GM19463 (cell line): ENCODE data around the gene PRKACA.

Experiments used
- ATAC-seq: cut with Tn5 transposase; IDR thresholded peaks from one replicate; pipeline ENCODE4 v1.9.1; 2021; ENCODE audit warnings: mild to moderate bottlenecking, moderate library complexity; ENCODE audit not compliant: unreplicated experiment

PRKACA gene

DNA sequence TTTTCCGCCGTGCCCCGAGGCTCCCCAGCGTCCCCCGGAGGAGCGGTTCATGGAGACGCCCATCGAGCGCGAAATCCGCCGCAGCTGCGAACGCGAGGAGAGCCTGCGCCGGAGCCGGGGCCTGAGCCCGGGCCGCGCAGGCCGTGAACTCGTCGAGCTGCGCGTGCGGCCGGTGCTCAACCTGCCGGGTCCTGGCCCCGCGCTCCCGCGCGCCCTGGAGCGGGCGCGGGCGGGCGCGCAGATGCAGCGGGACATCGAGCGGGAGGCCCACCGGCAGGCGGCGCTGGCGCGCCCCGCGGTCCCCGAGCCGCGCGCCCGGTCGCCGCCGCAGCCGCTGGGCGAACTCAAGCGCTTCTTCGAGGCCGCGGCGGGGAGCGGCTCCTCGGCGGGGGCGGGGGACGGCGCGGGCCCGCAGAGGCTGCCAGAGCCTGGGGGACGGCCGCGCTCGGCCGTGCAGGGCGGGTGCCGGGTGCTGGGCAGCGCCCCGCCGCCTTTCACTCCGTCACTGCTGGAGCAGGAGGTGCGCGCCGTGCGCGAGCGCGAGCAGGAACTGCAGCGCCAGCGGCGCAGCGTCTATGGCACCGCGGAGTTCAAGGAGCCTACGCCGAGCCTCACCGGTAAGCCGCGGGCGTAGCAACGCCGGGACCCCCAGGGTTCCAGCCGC, 44.2 kb downstream of the PRKACA start:
- ATAC-seq, result peak; percentile 54

DNA sequence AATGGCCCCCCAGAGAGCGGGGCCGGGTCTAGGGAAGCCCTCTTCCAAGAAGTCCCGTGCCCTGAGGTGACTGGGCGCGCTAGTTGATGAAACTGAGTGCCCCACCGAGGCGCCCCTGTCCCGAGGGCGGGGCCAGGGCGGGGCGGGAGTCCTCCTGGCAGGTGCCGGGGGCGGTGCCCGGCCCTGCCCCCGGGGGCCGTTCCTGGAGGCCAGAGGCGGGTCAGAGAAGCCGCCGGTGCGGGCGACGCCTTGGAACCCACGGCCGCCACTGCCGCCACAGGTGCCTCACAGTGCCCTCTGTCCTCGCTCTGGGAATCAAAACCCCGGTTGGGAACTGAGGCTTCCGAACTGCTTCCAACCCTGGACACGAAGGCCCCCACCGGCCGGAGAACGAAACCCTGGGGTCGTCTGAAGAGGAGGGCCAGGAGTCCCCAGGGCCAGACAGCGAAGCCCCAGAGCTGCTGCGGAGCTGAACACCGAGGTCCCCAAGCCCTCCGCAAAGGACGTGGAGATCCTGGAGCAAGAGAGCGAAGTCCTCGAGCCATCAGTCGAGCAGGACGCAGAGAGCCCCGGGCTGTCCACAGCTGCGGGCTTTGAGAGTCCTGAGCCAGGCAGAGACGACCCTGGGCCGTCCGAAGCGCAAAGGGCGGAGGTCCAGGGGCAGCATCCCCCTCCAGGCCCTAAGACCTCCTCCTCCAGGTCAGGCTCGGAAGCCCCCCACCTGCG, 44.9 kb downstream of the PRKACA start, which contains the start of gene MISP3:
MISP3 (plus strand) TSS at position 252 of the 726 bp plus-strand sequence. CDS start 524 bp downstream, outside the sequence.
- ATAC-seq, result peak; percentile 23

DNA sequence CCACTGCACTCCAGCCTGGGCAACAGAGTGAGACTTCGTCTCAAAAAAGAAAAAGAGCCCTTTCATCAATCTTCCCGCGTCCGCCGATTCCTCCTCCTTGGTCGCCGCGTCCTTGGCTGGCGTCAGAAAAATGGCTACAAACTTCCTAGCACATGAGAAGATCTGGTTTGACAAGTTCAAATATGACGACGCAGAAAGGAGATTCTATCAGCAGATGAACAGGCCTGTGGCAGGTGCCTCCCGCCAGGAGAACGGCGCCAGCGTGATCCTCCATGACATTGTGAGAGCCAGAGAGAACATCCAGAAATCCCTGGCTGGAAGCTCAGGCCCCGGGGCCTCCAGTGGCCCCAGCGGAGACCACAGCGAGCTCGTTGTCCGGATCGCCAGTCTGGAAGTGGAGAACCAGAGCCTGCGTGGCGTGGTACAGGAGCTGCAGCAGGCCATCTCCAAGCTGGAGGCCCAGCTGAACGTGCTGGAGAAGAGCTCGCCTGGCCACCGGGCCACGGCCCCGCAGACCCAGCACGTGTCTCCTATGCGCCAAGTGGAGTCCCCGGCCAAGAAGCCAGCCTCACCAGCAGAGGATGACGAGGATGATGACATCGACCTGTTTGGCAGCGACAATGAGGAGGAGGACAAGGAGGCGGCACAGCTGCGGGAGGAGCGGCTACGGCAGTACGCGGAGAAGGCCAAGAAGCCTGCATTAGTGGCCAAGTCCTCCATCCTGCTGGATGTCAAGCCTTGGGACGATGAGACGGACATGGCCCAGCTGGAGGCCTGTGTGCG, 47.1 kb downstream of the PRKACA start:
- ATAC-seq, result no peak

DNA sequence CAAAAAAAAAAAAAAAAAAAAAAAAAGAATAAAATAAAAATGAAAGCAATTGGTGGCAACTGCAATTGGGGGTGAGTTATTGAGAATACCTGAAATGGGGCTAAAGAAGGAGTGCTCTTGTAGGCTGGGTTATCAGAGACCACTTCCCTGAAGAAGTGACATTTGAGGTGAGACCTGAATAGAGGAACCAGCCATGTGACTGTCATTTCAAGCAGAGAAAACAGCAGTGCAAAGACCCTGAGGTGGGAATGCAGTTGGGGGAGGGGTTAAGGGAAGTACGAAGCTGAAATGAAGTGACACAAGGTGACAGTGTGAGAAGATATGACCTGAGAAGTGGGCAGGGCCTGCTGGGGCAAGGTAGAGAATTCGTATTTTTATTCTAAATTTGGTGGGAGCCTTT, 51.4 kb downstream of the PRKACA start:
- no peak for ATAC-seq

DNA sequence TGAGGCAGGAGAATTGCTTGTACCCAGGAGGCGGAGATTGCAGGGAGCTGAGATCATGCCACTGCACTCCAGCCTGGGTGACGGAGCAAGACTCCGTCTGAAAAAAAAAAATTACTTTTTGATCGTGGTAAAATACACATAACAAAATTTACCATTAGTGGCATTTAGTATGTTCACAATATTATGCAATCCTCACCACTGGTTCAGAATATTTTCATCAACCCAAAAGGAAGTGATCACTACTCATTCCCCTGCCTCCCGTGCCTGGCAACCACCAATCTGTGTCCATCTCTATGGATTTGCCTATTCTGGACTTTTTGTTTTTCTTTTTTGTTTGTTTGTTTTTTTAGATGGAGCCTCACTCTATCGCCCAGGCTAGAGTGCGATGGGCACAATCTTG, 54.5 kb downstream of the PRKACA start:
- ATAC-seq, result no peak

DNA sequence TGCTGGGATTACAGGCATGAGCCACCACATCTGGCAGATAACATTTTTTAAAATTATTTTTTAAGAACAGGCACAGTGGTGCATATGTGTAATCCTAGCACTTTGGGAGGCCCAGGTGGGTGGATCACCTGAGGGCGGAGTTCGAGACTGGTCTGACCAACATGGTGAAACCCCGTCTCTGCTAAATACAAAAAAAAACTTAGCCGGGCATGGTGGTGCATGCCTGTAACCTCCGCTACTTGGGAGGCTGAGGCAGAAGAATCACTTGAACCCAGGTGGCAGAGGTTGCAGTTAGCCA, 55.1 kb downstream of the PRKACA start:
- ATAC-seq, result no peak

DNA sequence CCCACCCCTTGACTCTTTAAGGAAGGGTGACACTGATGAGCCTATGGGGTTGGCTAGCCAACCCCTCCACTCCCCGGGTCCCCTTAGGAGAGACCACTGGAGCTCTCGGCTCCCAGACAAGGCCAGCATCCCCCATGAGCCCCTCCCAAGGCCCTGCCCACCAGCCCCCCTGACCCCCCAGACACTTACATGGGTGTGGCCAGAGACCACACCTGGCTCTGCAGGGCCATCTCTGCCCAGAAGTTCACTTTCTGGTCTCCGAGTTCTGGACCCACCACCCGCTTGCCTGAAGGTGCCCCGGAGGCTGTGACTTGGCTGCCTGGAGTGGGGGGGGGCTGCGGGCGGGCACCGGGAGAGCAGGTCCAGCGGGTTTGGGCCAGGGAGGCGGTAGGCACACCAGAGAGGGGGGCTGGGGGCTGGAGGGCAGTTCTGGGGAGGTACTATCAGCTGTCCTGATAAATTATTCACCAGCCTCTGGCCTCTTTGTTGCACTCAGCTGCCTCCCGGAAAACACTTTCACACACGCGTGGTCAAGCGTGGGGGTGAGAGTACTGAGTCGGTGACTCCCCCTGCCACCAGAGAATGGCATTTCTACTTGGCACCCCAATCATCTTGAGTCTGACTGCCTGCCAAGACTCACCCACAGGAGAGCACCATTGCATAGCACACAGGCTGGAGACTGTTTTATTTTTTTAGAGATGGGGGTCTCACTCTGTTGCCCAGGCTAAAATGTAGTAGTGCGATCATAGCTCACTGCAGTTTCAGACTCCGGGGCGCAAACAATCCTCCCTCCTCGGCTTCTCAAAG, 55.6 kb downstream of the PRKACA start, which contains the start of gene PALM3:
PALM3 (minus strand) TSS at position 326 of the 807 bp plus-strand sequence; CDS start at position 230, 96 bp downstream.
- no peak for ATAC-seq

DNA sequence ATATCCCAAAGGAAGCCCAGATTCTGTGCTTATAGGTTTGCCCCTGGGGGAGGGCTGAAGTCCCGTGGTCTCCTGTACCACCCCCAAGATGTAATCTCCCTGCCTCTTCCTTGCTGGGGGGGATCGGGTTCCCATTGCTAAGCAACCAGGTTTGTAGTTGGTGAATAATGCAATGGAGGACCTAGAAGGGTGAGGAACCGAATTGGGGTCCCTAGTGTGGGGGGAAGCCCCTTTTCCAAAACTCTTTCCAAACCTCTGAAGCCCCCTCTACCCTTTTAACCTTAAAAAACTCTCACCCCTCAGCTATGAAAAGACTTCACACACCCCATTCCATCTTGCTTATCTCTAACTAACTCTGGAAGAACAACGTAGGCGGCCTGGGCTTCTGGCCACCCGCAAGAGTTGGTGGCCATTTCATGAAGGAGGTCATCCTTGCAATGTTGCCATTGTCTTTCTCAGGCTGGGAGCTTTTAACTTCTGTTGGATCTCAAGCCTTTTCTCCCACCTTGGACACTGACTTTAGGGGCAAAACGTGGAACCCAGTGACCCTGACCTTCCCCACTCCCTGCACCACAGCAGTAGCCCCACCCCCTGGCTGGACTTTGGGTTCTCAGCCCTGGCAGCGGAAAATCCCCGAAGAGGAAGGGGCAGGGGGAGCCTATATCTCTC, 56.3 kb downstream of the PRKACA start:
- no peak for ATAC-seq

DNA sequence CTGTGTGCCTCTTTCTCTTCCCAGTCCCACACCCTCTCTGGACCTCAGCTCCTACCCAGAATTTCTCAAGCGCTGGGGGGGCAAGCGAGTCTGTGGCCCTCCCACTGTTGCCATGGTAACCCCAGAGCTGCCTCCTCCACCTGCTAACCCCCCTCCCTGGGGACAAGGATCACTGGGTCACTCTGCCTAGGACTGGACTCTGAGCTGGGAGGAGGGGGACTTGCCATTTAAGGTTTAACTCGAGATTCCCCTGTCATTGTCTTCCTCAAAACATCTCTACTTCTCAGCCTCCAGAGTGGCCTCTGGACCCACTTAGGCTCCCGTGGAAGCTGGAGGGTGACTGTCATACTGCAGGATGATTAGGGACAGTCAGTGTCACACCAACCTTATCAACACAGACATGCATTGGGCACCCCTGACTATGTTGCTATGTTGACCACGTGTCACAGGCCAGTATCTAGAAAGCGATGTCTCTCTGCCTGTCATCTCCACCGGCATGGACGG, 57.9 kb downstream of the PRKACA start:
- no peak for ATAC-seq

DNA sequence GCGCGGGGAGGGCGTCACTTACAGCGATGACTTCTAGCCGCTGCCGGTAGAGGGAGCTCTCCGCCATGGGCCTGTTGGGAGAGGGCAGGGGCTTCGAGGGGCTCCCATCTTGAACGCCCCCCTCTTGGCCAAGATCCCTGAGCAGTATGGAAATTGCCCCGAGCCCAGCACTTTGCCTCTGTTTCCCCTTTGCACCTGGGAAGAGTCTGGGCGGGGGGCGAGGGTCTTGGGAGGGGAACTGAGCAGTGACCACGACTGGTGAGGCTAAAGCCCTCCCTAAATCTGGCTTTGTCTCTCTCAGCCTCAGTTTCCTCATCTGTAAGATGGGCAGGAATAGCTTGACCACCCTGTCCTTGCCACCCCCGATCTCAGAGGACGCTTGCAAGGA, 58.5 kb downstream of the PRKACA start:
- no peak for ATAC-seq

DNA sequence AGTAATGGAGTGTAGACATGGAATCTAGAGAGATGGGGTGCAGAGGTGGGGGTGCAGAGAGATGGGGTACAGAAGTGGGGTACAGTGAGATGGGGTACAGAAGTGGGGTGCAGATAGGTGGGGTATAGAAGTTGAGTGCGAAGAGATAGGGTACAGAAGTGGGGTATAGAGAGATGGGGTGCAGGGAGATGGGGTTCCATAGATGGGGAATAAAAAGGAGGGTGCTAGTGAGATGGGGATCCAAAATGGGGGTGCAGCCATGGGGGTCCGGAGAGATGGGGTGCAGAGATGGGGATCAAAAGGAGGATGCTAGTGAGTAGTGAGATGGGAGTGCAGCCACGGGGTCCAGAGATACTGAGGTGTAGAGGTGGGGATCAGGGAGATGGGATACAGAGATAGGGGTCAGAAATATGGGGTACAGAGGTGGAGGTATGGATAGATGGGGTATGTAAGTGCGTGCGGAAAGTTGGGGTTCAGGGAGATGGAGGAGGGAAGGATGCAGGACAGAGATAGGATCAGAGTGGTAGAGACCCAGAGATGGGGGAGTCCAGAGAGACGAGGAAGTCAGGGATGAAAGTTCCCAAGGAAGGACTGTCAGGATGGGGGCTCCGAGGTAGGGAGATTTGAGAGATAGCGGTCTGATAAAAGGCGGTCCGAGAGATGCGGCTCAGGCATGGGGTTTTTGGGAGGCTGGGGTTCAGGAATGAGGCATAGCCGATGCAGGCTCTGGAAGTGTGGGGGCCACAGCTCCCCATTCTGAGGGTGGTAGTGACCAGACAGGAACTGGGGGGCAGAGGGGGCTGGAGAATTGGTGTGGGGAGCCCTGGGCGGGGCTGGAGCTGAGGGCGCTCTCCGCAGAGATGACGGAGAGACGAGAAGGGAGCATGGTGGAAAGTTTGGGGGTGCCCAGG, 59.1 kb downstream of the PRKACA start:
- ATAC-seq, result no peak

DNA sequence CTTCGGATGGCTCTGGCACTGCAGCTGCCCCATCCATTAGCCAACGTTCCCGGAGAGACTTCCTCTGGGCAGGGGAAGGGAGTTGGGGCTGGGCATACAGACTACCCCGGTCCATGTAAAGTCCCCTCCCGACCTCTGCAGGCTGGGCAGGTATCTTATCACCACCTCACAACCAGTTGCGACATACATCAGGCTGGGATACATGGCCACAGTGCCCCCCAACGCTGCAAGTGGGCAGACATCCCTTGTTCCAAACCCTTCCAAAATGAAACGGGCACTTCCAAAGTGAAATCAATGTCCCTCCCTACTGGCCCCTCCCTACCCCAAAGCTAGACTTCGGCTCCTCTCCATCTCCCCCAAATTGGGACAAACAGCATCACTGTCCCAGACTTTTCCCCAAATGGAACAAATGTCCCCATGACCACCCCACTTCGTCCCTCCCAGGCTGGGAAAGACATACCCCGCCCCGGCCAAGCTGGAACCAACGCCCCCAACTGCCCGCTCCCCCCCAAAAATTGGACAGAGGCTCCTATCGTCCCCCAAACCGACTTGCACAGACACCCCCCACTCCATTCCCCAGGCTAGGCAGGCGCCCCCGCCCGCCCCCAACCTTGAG, 60.7 kb downstream of the PRKACA start:
- no peak for ATAC-seq

DNA sequence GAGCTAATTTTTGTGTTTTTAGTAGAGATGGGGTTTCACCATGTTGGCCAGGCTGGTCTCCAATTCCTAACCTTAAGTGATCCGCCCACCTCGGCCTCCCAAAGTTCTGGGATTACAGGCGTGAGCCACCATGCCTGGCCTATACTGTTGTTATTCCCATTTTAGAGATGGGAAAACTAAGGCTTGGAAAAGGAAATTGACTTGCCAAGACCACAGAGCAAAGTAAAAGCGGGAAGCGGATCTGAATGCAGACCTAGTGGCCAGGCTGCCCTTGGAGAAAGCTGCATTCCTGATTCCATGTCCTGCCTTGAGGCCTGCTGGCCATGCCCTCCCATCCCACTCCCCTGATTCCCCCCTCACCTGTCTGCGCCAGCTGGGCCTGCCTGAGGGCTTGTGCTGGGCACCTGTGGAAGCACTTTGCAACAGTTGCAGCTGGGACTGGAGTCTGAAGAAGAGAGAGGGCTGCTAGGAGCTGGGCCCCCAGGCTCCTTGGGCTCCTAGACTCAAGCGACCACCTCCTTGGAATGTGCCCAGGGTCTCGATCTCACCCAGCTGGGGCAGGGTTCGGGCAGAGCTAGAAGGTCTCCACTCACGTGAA, 61.4 kb downstream of the PRKACA start:
- no peak for ATAC-seq

DNA sequence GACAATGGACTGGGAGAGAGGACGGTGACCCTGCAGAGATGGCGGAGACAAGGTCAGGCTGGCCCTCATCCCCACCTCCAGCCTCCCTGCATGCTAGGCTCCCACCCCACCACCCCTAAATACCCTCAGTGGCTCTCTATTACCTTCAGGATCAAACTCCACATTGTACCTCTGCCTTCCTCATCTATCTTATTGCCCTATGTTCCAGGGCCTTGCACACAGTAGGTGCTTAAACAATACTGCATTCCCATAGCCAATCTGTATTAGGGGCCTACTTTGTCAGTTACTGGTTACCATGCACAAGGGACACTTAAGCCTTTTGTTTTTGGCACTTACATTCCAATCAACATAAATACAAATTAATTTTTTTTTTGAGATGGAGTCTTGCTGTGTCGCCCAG, 62.2 kb downstream of the PRKACA start:
- ATAC-seq, result no peak

DNA sequence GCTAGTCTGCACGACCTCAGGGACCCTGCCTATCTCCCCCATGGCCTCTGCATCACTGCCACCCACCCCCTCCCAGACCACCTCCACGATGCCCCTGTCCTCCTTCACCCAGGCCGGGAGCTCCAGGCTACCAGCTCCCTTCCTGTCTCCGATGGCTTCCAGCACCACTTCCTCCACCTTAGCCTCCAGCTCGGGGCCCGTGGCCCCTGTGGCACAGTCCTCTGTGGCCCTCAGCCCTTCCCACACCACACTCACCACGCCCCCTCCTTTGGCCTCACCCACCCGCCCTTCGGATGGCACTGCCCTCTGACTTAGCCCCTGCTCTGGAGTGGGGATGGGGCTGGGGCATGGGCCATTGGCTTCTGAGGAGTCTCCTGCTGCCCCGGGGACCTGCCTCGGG, 62.8 kb downstream of the PRKACA start:
- ATAC-seq, result no peak

DNA sequence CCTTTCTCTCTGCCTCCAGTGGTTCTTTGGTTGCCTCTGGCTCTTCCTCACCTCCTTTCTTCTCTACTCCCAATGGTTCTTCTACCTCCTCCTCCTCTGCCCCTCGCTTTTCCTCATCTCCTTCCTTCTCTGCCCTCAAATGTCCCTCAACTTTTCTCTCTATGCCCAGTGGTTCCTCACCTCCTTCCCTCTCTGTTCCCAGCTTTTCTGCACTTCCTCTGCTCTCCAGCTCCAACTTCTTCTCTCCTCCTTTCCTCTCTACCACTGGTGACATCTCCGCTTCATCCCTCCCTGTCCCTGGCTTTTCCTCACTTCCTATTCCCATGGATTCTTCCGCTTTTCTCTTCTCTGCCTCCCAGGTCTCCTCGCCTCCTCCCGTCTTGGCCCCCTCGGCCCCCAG, 63.5 kb downstream of the PRKACA start:
- no peak for ATAC-seq

DNA sequence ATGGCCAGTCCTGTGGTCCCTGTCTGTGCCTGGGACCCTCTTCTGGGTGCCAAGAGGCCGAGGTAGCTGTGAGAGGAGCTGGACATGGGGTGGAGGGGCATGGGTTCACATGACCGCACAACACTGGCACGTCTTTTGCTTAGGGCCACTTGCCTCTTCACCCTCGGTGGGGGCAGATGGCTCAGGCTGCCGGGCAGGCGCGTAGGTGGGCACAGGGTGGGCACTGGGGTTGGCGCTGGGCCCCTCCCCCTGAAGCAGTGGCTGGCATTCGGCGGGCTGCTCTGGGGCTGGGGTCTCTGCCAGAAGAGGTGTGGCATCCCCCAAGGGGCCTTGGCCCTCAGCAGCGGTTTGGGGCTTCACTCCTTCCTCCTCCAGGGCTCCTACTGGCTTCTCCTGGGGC, 64.1 kb downstream of the PRKACA start:
- no peak for ATAC-seq

DNA sequence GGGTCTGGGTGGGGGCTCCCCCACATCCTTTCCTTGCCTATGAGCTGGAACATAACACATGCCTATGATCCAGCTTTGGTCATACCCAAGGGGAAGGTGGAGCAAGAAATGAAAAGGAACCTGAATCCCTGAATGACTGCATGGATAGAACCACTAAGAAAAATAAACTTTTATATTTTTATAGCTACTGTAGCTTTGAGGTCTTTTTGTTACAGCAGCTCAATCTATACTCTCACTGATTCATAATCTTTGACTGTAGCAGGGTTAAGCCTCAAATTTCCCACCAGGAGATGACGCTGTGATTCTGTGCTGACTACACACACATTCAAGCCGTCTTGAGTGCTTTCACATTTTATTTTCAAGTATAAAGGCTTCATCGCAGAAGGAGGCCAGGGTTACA, 64.5 kb downstream of the PRKACA start:
- no peak for ATAC-seq
